ENCODE results near the gene TLX3. TPM values are rescaled to one million over a fixed set of nuclear protein-coding genes. Genes with fewer than 3 reads are reported as not detected.
"Not testable (repeated sequence)": the region's sequence is repeated elsewhere in the genome, so short reads cannot be mapped to it uniquely, and the experiment has no call there.

TLX3 gene
- total RNA-seq, 2 donors from 2014 or later = not detected

GRCh38 chr5:171361151-171361550 is 52.1 kb downstream of the TLX3 start:
- intact Hi-C loops (cut with DNase I, micrococcal nuclease); DNase-seq; ATAC-seq: not testable (repeated sequence)

Other genes with a start within 250 kb of the TLX3 start
- gene NPM1, start 78.6 kb downstream of the TLX3 start, total RNA-seq = 100 to 1,000 TPM; 407 to 440 TPM
- under 1 TPM; 0.31 to 0.43 TPM for gene FGF18, start 110.4 kb downstream of the TLX3 start, total RNA-seq

All from left colon (tissue), 2 donors.